SH-SY5Y (cell line): ENCODE results near the gene MRPS18B.

Experiments used
- GATA2 ChIP-seq: IDR thresholded peaks from 2 replicates; pipeline ENCODE4 v1.6.1; 2011; ENCODE audit warnings: mild to moderate bottlenecking, low read depth, low read length
- GATA3 ChIP-seq: IDR thresholded peaks from 2 replicates; pipeline ENCODE4 v1.6.1; 2011; ENCODE audit warnings: low read depth, mild to moderate bottlenecking, low read length, moderate library complexity

Gene MRPS18B

GRCh38 chr6:30617565-30618269 is at the start of gene MRPS18B:
TSS of gene MRPS18B (plus strand) at chr6:30617840. CDS start at chr6:30617866, 26 bp downstream.
- no peak for TF ChIP-seq GATA2
- TF ChIP-seq GATA3, result no peak

GRCh38 chr6:30568245-30568644 is 49.4 kb upstream of the MRPS18B start:
- TF ChIP-seq GATA2, result no peak
- TF ChIP-seq GATA3, result no peak

- TF ChIP-seq GATA3 (no peak), GATA2 (no peak)
Measured at GRCh38 chr6:30570263-30570662, 47.4 kb upstream of the MRPS18B start.

- TF ChIP-seq GATA3, result no peak
- TF ChIP-seq GATA2, result no peak
Measured at GRCh38 chr6:30570740-30571074, 46.9 kb upstream of the MRPS18B start.

GRCh38 chr6:30571075-30571761 is 46.4 kb upstream of the MRPS18B start, which contains the start of gene ABCF1:
TSS of gene ABCF1 (plus strand) at chr6:30571442. CDS start at chr6:30571488, 46 bp downstream.
- TF ChIP-seq GATA2, result peak; percentile 25; the same call in 1 of the 2 replicates
- TF ChIP-seq GATA3, result no peak

- TF ChIP-seq GATA2, result no peak
- TF ChIP-seq GATA3, result no peak
Measured at GRCh38 chr6:30571762-30572082, 45.9 kb upstream of the MRPS18B start.

- TF ChIP-seq GATA3, result no peak
- no peak; the same call in 1 of the 2 replicates for TF ChIP-seq GATA2
Measured at GRCh38 chr6:30572148-30572547, 45.5 kb upstream of the MRPS18B start.

- TF ChIP-seq GATA2 (no peak), GATA3 (no peak)
Measured at GRCh38 chr6:30573113-30573512, 44.5 kb upstream of the MRPS18B start.

GRCh38 chr6:30578051-30578450 is 39.6 kb upstream of the MRPS18B start:
- TF ChIP-seq GATA3, result no peak
- no peak for TF ChIP-seq GATA2

- TF ChIP-seq GATA3, result no peak
Measured at GRCh38 chr6:30583921-30584320, 33.7 kb upstream of the MRPS18B start.

- TF ChIP-seq GATA3, result no peak
- no peak for TF ChIP-seq GATA2
Measured at GRCh38 chr6:30589754-30590358, 27.8 kb upstream of the MRPS18B start.

- TF ChIP-seq GATA2 (no peak), GATA3 (no peak)
Measured at GRCh38 chr6:30590509-30590908, 27.1 kb upstream of the MRPS18B start.

GRCh38 chr6:30591008-30591407 is 26.6 kb upstream of the MRPS18B start:
- TF ChIP-seq GATA3 (no peak), GATA2 (no peak)

- no peak for TF ChIP-seq GATA2
Measured at GRCh38 chr6:30592287-30592686, 25.4 kb upstream of the MRPS18B start.
